NOMO-1 (cell line): ENCODE data around the gene TNNT2.

Experiments used
- DNase-seq, 2 experiments: peaks; one replicate each; lab custom pipeline; 2025; ENCODE audit not compliant: unreplicated experiment in 2 of 2; lab: John Stamatoyannopoulos, UW

TNNT2 gene

GRCh38 chr1:201379733-201380242 lies 2.3 kb upstream of the TNNT2 start:
- no peak for DNase-seq

GRCh38 chr1:201378804-201379203 lies 1.3 kb upstream of the TNNT2 start:
- DNase-seq = no peak

- DNase-seq = peak in 1 of 2 experiments; percentile 13
Observed at GRCh38 chr1:201376464-201377374, 761 bp downstream of the TNNT2 start.

GRCh38 chr1:201376107-201376463 lies 1.4 kb downstream of the TNNT2 start:
- no peak for DNase-seq

GRCh38 chr1:201375169-201375568 lies 2.3 kb downstream of the TNNT2 start:
- DNase-seq = no peak

GRCh38 chr1:201374364-201374763 lies 3.1 kb downstream of the TNNT2 start:
- DNase-seq = no peak

GRCh38 chr1:201371792-201372191 lies 5.7 kb downstream of the TNNT2 start:
- no peak for DNase-seq

GRCh38 chr1:201371276-201371675 lies 6.2 kb downstream of the TNNT2 start:
- DNase-seq = no peak

- no peak for DNase-seq
Observed at GRCh38 chr1:201370500-201370899, 7.0 kb downstream of the TNNT2 start.

GRCh38 chr1:201369209-201369608 lies 8.3 kb downstream of the TNNT2 start:
- DNase-seq = no peak

GRCh38 chr1:201366696-201367095 lies 10.8 kb downstream of the TNNT2 start:
- no peak for DNase-seq

- no peak for DNase-seq
Observed at GRCh38 chr1:201365251-201365650, 12.2 kb downstream of the TNNT2 start.

GRCh38 chr1:201364808-201365105 lies 12.7 kb downstream of the TNNT2 start:
- DNase-seq = no peak

- no peak for DNase-seq
Observed at GRCh38 chr1:201363467-201363866, 14.0 kb downstream of the TNNT2 start.

GRCh38 chr1:201362906-201363305 lies 14.6 kb downstream of the TNNT2 start:
- no peak for DNase-seq

GRCh38 chr1:201361652-201362504 lies 15.6 kb downstream of the TNNT2 start:
- peak in 1 of 2 experiments; percentile 9 for DNase-seq

- no peak for DNase-seq
Observed at GRCh38 chr1:201360901-201361651, 16.4 kb downstream of the TNNT2 start.

GRCh38 chr1:201360486-201360885 lies 17.0 kb downstream of the TNNT2 start:
- no peak for DNase-seq

GRCh38 chr1:201359873-201360210 lies 17.6 kb downstream of the TNNT2 start:
- DNase-seq = no peak

GRCh38 chr1:201359031-201359872 lies 18.2 kb downstream of the TNNT2 start:
- DNase-seq = no peak
